ENCODE data around the gene GSTO2. TPM values are rescaled to one million over a fixed set of nuclear protein-coding genes. Genes with fewer than 3 reads are reported as not detected.

GSTO2 gene
- total and polyA plus RNA-seq, 10 of the 15 experiments (the other 5 are each of a cell fraction or from before 2014, with no cell fraction given), result 0.16 to 0.86 (median 0.46) TPM

- TF ChIP-seq RFX5 (IDR thresholded peaks at IDR 0.05; ENCODE audit: low read depth, low read length) (no peak), HDAC2 (IDR thresholded peaks at IDR 0.05) (no peak), ASH2L (IDR thresholded peaks at IDR 0.05; ENCODE audit: borderline replicate concordance, low read depth) (no peak), EZH2 (IDR thresholded peaks at IDR 0.05; ENCODE audit: borderline replicate concordance, control insufficient read depth, low read depth, low read length) (no peak), NBN (IDR thresholded peaks at IDR 0.05) (no peak), NR2C2 (IDR thresholded peaks at IDR 0.05; ENCODE audit: borderline replicate concordance, control insufficient read depth, insufficient read length, low read depth) (no peak), NFYB (IDR thresholded peaks at IDR 0.05; ENCODE audit: insufficient read depth, low read depth, low read length) (no peak), CREB1 (IDR thresholded peaks at IDR 0.05; ENCODE audit: low read depth) (peak; percentile 78), MYB (IDR thresholded peaks at IDR 0.05; ENCODE audit: borderline replicate concordance, low read depth, low read length) (no peak), ESRRA (IDR thresholded peaks at IDR 0.05; ENCODE audit: low read length) (no peak), POLR2AphosphoS5 (IDR thresholded peaks at IDR 0.05; ENCODE audit: low read length) (no peak), RBBP5 (conservative IDR thresholded peaks at IDR 0.05) (no peak), POLR2AphosphoS2 (IDR thresholded peaks at IDR 0.05; ENCODE audit: low read depth, low read length) (no peak), TBL1XR1 (IDR thresholded peaks at IDR 0.05; ENCODE audit: low read depth, low read length) (no peak), NKRF (conservative IDR thresholded peaks at IDR 0.05) (no peak), TARDBP (IDR thresholded peaks at IDR 0.05; ENCODE audit: borderline replicate concordance) (0 out of 2 replicates have a peak, but pooled peaks have one; percentile 34), WRNIP1 (IDR thresholded peaks at IDR 0.05; ENCODE audit: borderline replicate concordance, low read depth, low read length) (no peak), SMAD5 (IDR thresholded peaks at IDR 0.05; ENCODE audit: low read depth) (no peak)
- TF ChIP-seq, protein P1, sequence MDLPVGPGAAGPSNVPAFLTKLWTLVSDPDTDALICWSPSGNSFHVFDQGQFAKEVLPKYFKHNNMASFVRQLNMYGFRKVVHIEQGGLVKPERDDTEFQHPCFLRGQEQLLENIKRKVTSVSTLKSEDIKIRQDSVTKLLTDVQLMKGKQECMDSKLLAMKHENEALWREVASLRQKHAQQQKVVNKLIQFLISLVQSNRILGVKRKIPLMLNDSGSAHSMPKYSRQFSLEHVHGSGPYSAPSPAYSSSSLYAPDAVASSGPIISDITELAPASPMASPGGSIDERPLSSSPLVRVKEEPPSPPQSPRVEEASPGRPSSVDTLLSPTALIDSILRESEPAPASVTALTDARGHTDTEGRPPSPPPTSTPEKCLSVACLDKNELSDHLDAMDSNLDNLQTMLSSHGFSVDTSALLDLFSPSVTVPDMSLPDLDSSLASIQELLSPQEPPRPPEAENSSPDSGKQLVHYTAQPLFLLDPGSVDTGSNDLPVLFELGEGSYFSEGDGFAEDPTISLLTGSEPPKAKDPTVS (IDR thresholded peaks at IDR 0.05; ENCODE audit: low read depth, low read length), result no peak
- TF ChIP-seq, protein P2, sequence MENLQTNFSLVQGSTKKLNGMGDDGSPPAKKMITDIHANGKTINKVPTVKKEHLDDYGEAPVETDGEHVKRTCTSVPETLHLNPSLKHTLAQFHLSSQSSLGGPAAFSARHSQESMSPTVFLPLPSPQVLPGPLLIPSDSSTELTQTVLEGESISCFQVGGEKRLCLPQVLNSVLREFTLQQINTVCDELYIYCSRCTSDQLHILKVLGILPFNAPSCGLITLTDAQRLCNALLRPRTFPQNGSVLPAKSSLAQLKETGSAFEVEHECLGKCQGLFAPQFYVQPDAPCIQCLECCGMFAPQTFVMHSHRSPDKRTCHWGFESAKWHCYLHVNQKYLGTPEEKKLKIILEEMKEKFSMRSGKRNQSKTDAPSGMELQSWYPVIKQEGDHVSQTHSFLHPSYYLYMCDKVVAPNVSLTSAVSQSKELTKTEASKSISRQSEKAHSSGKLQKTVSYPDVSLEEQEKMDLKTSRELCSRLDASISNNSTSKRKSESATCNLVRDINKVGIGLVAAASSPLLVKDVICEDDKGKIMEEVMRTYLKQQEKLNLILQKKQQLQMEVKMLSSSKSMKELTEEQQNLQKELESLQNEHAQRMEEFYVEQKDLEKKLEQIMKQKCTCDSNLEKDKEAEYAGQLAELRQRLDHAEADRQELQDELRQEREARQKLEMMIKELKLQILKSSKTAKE (IDR thresholded peaks at IDR 0.05; ENCODE audit: low read depth, poor library complexity, severe bottlenecking), result no peak
- TF ChIP-seq, protein P3, sequence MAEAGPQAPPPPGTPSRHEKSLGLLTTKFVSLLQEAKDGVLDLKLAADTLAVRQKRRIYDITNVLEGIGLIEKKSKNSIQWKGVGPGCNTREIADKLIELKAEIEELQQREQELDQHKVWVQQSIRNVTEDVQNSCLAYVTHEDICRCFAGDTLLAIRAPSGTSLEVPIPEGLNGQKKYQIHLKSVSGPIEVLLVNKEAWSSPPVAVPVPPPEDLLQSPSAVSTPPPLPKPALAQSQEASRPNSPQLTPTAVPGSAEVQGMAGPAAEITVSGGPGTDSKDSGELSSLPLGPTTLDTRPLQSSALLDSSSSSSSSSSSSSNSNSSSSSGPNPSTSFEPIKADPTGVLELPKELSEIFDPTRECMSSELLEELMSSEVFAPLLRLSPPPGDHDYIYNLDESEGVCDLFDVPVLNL (IDR thresholded peaks at IDR 0.05; ENCODE audit: low read depth, low read length), result no peak
- TF ChIP-seq, protein P4, sequence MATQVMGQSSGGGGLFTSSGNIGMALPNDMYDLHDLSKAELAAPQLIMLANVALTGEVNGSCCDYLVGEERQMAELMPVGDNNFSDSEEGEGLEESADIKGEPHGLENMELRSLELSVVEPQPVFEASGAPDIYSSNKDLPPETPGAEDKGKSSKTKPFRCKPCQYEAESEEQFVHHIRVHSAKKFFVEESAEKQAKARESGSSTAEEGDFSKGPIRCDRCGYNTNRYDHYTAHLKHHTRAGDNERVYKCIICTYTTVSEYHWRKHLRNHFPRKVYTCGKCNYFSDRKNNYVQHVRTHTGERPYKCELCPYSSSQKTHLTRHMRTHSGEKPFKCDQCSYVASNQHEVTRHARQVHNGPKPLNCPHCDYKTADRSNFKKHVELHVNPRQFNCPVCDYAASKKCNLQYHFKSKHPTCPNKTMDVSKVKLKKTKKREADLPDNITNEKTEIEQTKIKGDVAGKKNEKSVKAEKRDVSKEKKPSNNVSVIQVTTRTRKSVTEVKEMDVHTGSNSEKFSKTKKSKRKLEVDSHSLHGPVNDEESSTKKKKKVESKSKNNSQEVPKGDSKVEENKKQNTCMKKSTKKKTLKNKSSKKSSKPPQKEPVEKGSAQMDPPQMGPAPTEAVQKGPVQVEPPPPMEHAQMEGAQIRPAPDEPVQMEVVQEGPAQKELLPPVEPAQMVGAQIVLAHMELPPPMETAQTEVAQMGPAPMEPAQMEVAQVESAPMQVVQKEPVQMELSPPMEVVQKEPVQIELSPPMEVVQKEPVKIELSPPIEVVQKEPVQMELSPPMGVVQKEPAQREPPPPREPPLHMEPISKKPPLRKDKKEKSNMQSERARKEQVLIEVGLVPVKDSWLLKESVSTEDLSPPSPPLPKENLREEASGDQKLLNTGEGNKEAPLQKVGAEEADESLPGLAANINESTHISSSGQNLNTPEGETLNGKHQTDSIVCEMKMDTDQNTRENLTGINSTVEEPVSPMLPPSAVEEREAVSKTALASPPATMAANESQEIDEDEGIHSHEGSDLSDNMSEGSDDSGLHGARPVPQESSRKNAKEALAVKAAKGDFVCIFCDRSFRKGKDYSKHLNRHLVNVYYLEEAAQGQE (IDR thresholded peaks at IDR 0.05; ENCODE audit: low read depth, low read length), result no peak
Measured at GRCh38 chr10:104291439-104291951, 22.5 kb downstream of the GSTO2 start (continued).

All from GM12878 (cell line).